ENCODE measurements around the gene CDKN2B.

The CDKN2B gene

GRCh38 chr9:21984101-21984500, 25.0 kb downstream of the CDKN2B start:
- Histone ChIP-seq H3K4me1 (peaks cover 35% of the 10 kb centered on the region), H3K4me3 (no peak overlapping the region), H3K27me3 (ENCODE audit: low read depth) (no peaks in the 10 kb centered on the region), H3K36me3 (replicated peaks) (0 out of 2 replicates have a peak, but pooled peaks cover 1% of the 10 kb centered on the region), H3K9me3 (no peaks in the 10 kb centered on the region)
- no peak for DNase-seq (ENCODE audit: low spot score in 2 of 2)
- in situ Hi-C loops (cut with MboI; ENCODE audit: low sequenced_read_pairs) = loop anchor here (25.0 kb wide), 1 partner anchor 453 kb away; the partner anchor contains the start of gene DMRTA1

DNA sequence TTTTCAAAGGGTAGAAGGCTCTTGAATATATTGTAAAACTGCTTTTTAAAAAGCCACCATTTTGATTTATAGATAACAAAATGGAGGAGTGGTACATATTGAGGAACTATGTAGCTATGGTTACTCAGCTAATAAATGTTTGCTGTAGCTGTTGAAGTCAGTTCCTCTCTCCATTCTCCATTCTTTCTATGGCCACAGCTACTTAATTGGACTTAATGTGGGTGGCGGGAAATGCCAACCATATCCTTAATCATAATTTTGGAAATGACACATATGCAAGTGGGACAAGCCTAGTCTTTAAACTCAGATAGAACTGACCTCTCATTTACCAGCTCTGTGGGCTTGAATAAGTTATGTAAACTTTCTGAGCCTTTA, 25.6 kb downstream of the CDKN2B start:
- no peak for DNase-seq (ENCODE audit: low spot score in 2 of 2)
- H3K9me3 ChIP-seq = no peaks in the 10 kb centered on the region
- H3K4me1 ChIP-seq = peaks cover 30% of the 10 kb centered on the region
- H3K4me3 ChIP-seq = no peak overlapping the region
- no peaks in the 10 kb centered on the region for H3K27me3 ChIP-seq (ENCODE audit: low read depth)
- in situ Hi-C loops (cut with MboI; ENCODE audit: low sequenced_read_pairs) = loop anchor here (25.0 kb wide), 1 partner anchor 454 kb away; the partner anchor contains the start of gene DMRTA1
- no peaks in the 10 kb centered on the region for H3K36me3 ChIP-seq (replicated peaks)

GRCh38 chr9:21982861-21983560, 26.1 kb downstream of the CDKN2B start:
- no peak for DNase-seq (ENCODE audit: low spot score in 2 of 2)
- H3K4me3 ChIP-seq = no peak overlapping the region
- in situ Hi-C loops (cut with MboI; ENCODE audit: low sequenced_read_pairs) = loop anchor here (25.0 kb wide), 1 partner anchor 454 kb away; the partner anchor contains the start of gene DMRTA1
- H3K36me3 ChIP-seq (replicated peaks) = no peaks in the 10 kb centered on the region
- H3K4me1 ChIP-seq = peaks cover 27% of the 10 kb centered on the region
- no peaks in the 10 kb centered on the region for H3K9me3 ChIP-seq
- H3K27me3 ChIP-seq (ENCODE audit: low read depth) = no peaks in the 10 kb centered on the region

DNA sequence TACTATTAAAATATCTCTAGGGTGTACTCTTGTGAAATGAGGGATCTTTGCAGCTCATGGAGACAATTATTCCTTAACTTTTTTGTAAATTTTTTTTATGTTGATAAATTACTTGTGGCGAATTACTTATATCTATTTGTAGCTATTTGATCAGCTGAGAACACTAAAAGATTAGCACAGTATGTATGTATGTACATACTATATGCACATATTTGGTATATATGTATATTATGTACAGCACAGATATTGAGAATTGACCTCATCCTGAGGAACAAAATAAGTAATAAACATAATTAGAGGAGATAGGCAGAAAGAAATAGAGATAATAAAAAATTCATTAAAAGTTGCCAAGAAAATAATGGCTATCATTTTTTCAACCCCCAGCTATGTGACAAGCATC, 26.7 kb downstream of the CDKN2B start:
- Histone ChIP-seq H3K4me3 (no peak overlapping the region), H3K36me3 (replicated peaks) (no peaks in the 10 kb centered on the region), H3K9me3 (no peaks in the 10 kb centered on the region), H3K27me3 (ENCODE audit: low read depth) (no peaks in the 10 kb centered on the region), H3K4me1 (peaks cover 21% of the 10 kb centered on the region)
- no peak for DNase-seq (ENCODE audit: low spot score in 2 of 2)
- in situ Hi-C loops (cut with MboI; ENCODE audit: low sequenced_read_pairs) = loop anchor here (25.0 kb wide), 1 partner anchor 455 kb away; the partner anchor contains the start of gene DMRTA1

GRCh38 chr9:21976334-21976875, 32.7 kb downstream of the CDKN2B start:
- H3K27me3 ChIP-seq (ENCODE audit: low read depth) = no peaks in the 10 kb centered on the region
- no peaks in the 10 kb centered on the region for H3K4me1 ChIP-seq
- peaks cover 3% of the 10 kb centered on the region for H3K36me3 ChIP-seq (replicated peaks)
- H3K9me3 ChIP-seq = no peaks in the 10 kb centered on the region
- in situ Hi-C loops (cut with MboI; ENCODE audit: low sequenced_read_pairs) = loop anchor here (25.0 kb wide), 1 partner anchor 461 kb away; the partner anchor contains the start of gene DMRTA1
- H3K4me3 ChIP-seq = no peak overlapping the region
- DNase-seq (ENCODE audit: low spot score in 2 of 2) = no peak

GRCh38 chr9:21974722-21975409, 34.2 kb downstream of the CDKN2B start:
- H3K9me3 ChIP-seq = no peaks in the 10 kb centered on the region
- H3K27me3 ChIP-seq (ENCODE audit: low read depth) = no peaks in the 10 kb centered on the region
- DNase-seq (ENCODE audit: low spot score in 2 of 2) = no peak
- in situ Hi-C loops (cut with MboI; ENCODE audit: low sequenced_read_pairs) = loop anchor here (25.0 kb wide), 1 partner anchor 462 kb away; the partner anchor contains the start of gene DMRTA1
- H3K36me3 ChIP-seq (replicated peaks) = peaks cover 18% of the 10 kb centered on the region
- H3K4me1 ChIP-seq = no peaks in the 10 kb centered on the region
- no peak overlapping the region for H3K4me3 ChIP-seq

- Histone ChIP-seq H3K9me3 (no peaks in the 10 kb centered on the region), H3K4me3 (no peak overlapping the region), H3K27me3 (ENCODE audit: low read depth) (no peaks in the 10 kb centered on the region), H3K4me1 (no peaks in the 10 kb centered on the region), H3K36me3 (replicated peaks) (peaks cover 21% of the 10 kb centered on the region)
- no peak for DNase-seq (ENCODE audit: low spot score in 2 of 2)
- in situ Hi-C loops (cut with MboI; ENCODE audit: low sequenced_read_pairs) = no loop called here
Observed at GRCh38 chr9:21974343-21974721, 34.8 kb downstream of the CDKN2B start.

DNA sequence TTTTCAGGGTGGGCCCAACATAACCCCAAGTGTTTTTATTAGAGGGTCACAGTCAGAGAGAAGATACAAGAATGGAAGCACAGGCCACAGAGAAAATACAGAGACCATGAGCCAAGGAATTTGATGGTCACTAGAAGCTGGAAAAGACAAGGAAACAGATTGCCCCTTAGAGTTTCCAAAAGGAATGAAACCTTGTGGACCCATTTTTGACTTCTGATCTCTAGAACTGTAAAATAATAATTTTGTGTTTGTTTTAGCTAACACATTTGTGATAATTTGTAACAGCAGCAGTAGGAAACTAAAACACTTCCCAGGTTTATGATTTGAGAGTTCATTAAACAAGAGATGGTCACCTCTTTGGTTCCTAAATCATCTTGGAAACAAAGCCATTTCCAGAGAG, 36.7 kb downstream of the CDKN2B start:
- H3K4me1 ChIP-seq = no peaks in the 10 kb centered on the region
- no peak overlapping the region for H3K4me3 ChIP-seq
- no peaks in the 10 kb centered on the region for H3K27me3 ChIP-seq (ENCODE audit: low read depth)
- DNase-seq (ENCODE audit: low spot score in 2 of 2) = no peak
- in situ Hi-C loops (cut with MboI; ENCODE audit: low sequenced_read_pairs) = no loop called here
- no peaks in the 10 kb centered on the region for H3K9me3 ChIP-seq
- peaks cover 36% of the 10 kb centered on the region for H3K36me3 ChIP-seq (replicated peaks)

- no peak for DNase-seq (ENCODE audit: low spot score in 2 of 2)
- no peaks in the 10 kb centered on the region for H3K4me1 ChIP-seq
- H3K27me3 ChIP-seq (ENCODE audit: low read depth) = no peaks in the 10 kb centered on the region
- in situ Hi-C loops (cut with MboI; ENCODE audit: low sequenced_read_pairs) = no loop called here
- H3K9me3 ChIP-seq = no peaks in the 10 kb centered on the region
- H3K36me3 ChIP-seq (replicated peaks) = peaks cover 43% of the 10 kb centered on the region
- no peak overlapping the region for H3K4me3 ChIP-seq
Observed at GRCh38 chr9:21970800-21971640, 38.1 kb downstream of the CDKN2B start.

- Histone ChIP-seq H3K4me1 (no peaks in the 10 kb centered on the region), H3K36me3 (replicated peaks) (peaks cover 43% of the 10 kb centered on the region), H3K27me3 (ENCODE audit: low read depth) (no peaks in the 10 kb centered on the region), H3K4me3 (no peak overlapping the region), H3K9me3 (no peaks in the 10 kb centered on the region)
- no peak for DNase-seq (ENCODE audit: low spot score in 2 of 2)
- in situ Hi-C loops (cut with MboI; ENCODE audit: low sequenced_read_pairs) = no loop called here
Observed at GRCh38 chr9:21969951-21970799, 38.9 kb downstream of the CDKN2B start.

DNA sequence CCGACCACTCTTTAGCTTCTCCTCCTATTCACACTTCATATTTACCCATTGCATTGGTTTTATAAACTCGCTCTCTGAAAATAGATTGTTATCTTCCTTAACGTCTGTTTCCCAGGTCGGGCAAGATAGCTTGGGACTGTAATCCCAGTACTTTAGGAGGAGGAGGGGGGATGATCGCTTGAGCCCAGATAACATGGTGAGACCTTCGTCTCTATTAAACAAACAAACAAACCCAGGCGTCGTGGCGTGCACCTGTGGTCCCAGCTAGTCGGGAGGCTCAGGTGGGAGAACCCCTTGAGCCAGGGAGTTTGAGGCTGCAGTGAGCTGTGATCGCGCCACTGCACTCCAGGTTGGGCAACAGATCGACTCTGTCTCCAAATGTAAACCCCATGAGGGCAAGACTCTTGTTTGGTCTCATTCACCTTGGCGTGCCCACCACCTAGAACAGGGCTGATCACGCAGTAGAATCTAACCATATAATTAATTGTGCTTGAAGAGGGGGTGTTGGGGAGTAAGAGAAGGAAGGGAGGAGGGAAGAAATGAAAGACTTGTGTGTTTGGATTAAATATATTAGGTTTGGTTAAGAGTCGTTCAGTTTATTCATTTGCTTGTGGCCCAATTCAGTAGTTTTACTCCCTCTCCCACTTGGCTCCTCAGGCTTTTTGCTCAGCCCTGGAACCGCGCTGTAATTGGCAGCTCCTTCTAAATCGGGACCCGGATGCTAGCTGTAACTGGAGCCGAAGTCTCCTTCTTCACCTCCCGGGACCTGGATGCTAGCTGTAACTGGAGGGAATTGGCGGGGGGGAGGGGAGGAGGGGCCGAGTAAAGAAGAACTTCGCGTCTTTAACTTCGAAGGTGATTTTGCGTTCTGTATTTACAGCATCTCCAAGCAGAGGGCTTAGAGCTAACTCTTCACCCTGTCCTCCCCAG, 39.8 kb downstream of the CDKN2B start:
- Histone ChIP-seq H3K27me3 (ENCODE audit: low read depth) (no peaks in the 10 kb centered on the region), H3K4me3 (no peak overlapping the region), H3K4me1 (no peaks in the 10 kb centered on the region), H3K36me3 (replicated peaks) (peaks cover 43% of the 10 kb centered on the region), H3K9me3 (no peaks in the 10 kb centered on the region)
- no peak for DNase-seq (ENCODE audit: low spot score in 2 of 2)
- in situ Hi-C loops (cut with MboI; ENCODE audit: low sequenced_read_pairs) = no loop called here
